Activated CD8-positive, alpha-beta memory T cell treated with anti-CD3 and anti-CD28 coated beads, Interleukin-2, amount 50 U/mL, for 48 hours (primary cell): ENCODE measurements around the gene CRMP1.

ENCODE experiments used
- DNase-seq: peaks from one replicate; pipeline ENCODE4 v3.0.0-alpha.2; 2020

CRMP1 gene

DNA sequence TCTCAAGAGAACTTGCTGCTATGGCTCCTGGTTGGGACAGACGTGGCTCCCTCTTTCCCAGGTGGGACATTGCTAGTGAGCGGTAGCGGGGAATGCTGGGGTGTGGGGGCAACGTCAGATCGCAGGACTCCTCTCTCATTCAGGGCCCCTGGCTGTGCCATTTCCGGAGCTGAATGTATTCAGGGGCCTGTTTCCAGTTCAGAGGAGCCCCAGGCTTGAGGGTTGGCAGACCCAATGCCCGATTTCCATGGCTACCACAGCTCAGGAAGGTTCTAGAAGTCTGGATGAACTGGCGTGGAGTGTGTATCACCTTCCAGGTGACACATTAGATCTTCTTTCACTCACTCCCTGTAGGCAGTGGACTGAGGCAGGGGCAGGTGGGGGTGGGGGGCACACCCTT, 26.2 kb upstream of the CRMP1 start:
- DNase-seq = no peak

DNA sequence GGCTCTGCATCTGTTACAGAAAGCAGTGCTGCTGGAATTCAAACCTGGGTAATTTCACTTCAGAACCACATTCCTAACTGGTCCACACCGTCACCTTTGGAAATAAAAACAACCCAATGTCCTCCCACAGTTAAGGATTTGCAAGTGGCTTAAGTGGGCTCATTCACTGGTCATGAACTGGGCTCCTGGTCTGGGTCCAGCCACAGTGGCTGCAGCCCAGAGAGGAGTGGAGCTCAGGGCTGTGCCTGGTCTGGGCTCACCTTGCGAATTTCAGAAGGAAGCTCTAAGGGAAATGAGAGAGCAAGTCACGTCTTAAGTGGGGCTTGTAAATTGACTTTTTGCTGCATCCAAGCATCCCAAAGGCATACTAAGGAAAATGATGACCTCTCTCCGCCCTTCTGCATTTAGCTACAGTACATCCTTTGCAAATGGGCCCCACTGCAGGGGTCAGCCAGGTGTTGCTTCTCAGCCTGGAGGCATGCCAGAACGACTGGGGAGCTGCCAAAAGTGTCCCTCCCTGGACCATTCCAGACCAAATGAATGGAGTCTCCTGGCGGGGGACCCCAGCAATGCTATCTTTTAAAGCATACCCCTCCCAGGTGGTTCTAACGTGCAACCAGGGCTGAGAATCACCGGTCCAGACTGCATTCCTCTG, 25.6 kb upstream of the CRMP1 start:
- DNase-seq = no peak

- no peak for DNase-seq
Measured at GRCh38 chr4:5917672-5918071, 24.8 kb upstream of the CRMP1 start.

- no peak for DNase-seq
Measured at GRCh38 chr4:5916229-5916628, 23.3 kb upstream of the CRMP1 start.

GRCh38 chr4:5913454-5913853, 20.6 kb upstream of the CRMP1 start:
- no peak for DNase-seq

DNA sequence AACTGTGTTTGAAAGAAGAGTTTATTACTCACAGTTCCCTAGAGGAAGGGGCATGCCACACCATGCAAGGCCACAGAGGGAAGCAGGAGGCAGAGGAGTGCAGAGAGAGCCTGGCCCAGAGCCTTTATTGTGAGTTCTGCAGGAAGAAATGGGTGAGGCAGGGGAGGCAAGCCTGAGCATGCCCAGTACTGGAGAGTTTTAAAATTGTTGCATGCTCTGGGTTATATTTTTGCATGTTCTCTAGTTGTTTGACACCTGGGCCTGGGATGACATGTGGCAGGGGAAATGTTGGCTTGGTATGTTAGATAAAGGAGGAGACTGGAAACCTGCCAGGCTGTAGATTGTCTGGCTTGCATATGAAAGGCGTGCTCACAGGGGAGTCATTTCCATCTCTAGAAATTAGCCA, 19.7 kb upstream of the CRMP1 start:
- no peak for DNase-seq

- DNase-seq = no peak
Measured at GRCh38 chr4:5908876-5909427, 16.1 kb upstream of the CRMP1 start.

DNA sequence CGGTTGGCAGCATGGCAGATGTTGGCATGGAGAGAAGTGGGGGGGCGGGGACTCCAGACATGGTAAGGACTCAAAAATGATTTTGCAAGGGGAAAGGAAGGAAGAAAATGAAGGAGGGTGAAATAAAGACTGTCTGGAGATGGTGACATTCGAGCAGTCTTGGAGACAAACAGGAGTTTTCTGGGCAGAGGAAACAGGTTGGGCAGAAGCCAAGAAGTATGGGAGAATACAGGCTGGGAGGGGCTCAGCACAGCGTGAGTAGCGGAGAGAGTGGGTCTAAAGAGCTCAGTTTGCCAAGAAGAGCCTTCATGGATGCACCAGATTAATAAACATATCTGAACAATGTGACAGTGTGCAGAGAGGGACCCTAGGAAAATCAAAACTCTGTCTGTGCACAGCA, 13.3 kb upstream of the CRMP1 start:
- no peak for DNase-seq

DNA sequence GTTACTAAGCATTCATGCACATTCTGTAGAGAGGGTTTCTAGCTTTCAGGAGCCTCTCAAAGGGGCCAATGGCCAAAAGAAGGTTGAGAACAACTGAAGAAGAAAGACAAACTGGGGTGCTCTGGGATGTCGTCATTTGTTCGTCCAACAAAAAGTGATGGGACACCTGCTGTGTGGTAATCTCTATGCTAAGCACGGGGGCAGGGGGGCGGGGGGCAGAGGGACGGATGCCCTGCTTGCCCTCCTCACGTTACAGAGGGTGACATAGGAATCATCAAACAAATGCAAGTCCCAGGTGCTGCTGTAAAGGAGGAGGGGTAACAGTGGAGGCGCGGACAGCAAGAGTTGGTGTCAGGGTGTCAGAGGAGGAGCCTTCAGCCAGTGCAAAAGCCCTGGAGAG, 12.8 kb upstream of the CRMP1 start:
- DNase-seq = no peak

DNA sequence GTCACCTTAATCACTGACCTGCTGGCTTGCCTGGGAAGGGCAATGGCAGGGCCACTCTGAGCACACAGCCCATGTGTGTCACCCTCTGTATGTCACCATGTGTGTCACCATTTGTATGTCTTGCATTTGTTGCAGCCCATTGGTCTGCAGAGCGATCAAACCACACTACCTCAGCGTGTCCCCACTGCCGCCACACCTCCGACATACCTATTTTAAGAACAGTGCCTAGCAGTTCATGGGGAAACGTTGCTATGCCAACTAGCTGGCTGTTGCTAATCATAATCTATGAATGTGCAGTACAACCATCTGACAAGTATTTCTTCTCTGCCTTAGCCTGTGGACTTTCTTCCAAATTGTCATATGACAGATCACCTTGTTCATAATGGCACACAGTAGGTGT, 8.0 kb upstream of the CRMP1 start:
- DNase-seq = no peak

DNA sequence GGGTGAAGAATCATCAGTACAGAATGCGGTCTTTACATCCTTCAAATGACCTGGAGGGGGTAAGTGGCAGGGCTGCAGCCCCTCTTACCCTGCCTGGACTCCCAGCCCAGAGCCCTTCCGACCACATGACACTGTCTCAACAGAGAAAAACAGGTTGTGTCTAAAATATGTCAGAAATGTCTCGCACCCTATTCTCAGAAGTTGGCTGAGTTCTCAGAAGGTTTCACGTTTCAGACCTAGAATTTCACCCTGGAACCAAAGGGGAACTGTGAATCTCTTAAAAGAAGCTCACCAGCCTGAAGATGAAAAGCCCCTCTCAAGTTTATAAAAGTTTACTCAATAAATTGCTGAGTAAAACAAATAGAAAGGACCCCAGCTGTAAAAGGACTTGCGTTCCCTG, 7.0 kb upstream of the CRMP1 start:
- DNase-seq = no peak

DNA sequence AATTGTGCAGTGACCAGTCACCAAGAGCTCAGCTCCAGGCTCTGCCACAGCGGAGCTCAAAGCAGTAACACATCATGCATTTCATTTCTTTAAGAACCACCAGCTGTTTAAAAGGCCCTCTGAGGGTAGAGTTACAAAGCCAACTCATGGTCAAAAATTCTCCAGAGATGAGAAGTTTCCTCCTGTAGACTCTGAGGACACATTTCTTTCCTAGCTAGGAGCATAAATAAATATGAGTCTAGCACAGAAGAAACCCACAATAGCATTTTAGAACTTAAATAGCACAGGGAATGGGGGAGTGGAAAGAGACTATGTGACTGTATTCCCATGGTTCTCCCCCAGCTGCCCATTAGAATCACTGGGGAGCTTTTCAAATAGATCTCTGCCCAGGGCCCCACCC, 6.5 kb upstream of the CRMP1 start:
- no peak for DNase-seq

DNA sequence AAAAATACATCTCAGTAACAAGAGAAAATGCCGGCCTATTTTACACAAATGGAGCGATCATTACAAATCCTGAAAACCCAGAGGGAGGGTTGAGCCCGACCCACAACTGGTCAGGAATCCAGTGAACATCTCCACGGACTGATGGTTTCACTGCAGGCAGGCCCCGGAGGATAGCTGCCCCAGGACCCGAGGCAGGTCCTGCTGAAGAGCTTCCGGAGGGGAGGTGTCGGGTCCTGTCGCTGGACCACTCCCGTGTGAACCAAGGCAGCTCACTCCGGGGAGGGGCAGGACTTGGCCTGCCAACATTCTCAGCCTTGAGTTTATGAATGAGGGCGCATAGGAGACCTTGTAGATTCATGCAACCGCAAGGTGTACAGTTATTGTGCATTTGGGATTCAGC, 4.8 kb upstream of the CRMP1 start:
- no peak for DNase-seq

GRCh38 chr4:5895287-5895686, 2.4 kb upstream of the CRMP1 start:
- no peak for DNase-seq

DNA sequence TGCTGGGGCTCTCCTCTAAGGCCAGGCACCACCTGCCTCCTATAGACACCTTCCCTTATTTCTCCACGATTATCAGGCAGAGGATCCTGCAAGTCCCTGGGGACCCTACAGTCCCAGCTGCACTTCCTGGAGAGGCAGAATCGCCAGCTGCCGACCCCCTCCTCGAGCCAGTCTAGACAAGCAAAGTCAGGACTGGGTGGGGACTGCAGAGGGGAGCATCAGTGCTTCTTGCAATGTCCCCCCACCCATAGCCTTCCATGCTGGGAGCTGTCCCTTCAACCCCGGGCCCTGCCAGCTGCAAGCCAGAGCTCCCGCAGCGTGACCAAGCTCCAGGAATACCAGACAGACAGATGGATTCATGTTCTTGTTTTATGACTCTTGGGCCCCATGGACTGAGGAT, 1.4 kb upstream of the CRMP1 start:
- DNase-seq = no peak

DNA sequence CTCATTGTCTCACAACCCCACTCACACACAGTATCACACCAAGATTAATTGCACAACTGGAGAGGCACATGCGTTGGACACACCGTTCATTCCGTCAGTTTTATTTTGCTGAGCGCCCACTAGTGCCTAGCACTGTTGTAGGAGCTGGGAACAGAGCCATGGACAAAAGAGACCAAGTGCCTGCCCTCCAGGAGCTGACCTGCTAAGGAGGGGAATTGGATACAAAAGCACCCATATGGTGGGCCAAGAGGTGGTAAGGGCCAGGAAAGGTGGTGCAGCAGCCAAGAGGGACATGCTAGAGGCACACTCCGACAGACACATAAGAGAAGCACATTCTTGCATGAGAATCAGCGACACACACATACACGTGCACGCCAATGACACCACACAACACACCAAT, 705 bp upstream of the CRMP1 start:
- DNase-seq = no peak

GRCh38 chr4:5892323-5893003, 423 bp downstream of the CRMP1 start:
- no peak for DNase-seq

- no peak for DNase-seq
Measured at GRCh38 chr4:5891563-5892322, 1.1 kb downstream of the CRMP1 start.

- no peak for DNase-seq
Measured at GRCh38 chr4:5890063-5890727, 2.7 kb downstream of the CRMP1 start.

DNA sequence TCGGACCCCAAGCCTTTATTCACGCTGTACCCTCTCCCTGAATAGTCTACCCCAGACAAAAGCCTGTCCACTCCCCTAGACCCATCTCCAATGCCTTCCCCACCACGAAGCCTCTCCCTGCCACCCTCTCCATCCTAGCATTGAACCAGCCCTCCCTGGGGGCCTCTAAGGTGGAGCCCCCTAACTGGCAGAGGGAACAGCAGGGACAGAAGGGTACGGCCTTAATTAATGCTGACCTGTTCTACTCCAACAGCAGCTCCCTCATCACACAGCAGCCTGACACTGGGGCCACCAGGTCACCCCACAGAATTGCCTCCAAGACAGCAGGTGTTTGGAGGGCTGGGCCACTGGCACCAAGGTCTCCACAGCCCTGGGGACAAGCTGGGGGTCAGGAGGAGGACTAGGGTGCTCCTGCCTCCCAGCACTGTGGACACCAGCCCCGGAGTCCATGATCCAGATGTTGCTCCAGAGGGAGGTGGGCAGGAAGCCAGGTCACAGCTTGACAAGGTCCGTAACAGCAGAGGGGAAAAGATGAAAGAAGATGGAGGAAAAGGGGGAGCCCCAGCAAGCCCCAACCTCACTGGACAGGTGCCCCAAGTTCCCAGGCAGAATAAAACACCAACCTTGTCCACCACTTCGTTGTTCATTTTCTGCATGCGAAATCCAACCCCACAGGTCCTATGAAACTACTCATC, 3.7 kb downstream of the CRMP1 start:
- no peak for DNase-seq

GRCh38 chr4:5888222-5889001, 4.5 kb downstream of the CRMP1 start:
- DNase-seq = no peak
